Left lobe of liver (tissue), 2 donors: ENCODE data around the gene FBRS. TPM values are rescaled to one million over a fixed set of nuclear protein-coding genes. Genes with fewer than 3 reads are reported as not detected.
"Not testable (repeated sequence)": the region's sequence is repeated elsewhere in the genome, so short reads cannot be mapped to it uniquely, and the experiment has no call there.

Source experiments
- ATAC-seq: fragments of 200-7000 bp; cut with Tn5 transposase; one replicate; pipeline ENCODE4 v1.9.1; 2020; ENCODE audit warnings: mild to moderate bottlenecking, moderate library complexity
- DNase-seq: peaks from one replicate; pipeline ENCODE4 v3.0.0-alpha.2; 2020; ENCODE audit warnings: low spot score
- total RNA-seq: library from RNA; stranded (reverse); gene quantifications from one replicate; pipeline ENCODE4 v1.2.1, GENCODE V29; 2021
- donor health status: DM: no; HTN: no; CAD: no; lungs with moderate emphysema.
- donor health status: DM: no; HTN: yes; CAD: no.

FBRS gene
- total RNA-seq, 1 donor from 2014 or later = 22.7 TPM

DNA sequence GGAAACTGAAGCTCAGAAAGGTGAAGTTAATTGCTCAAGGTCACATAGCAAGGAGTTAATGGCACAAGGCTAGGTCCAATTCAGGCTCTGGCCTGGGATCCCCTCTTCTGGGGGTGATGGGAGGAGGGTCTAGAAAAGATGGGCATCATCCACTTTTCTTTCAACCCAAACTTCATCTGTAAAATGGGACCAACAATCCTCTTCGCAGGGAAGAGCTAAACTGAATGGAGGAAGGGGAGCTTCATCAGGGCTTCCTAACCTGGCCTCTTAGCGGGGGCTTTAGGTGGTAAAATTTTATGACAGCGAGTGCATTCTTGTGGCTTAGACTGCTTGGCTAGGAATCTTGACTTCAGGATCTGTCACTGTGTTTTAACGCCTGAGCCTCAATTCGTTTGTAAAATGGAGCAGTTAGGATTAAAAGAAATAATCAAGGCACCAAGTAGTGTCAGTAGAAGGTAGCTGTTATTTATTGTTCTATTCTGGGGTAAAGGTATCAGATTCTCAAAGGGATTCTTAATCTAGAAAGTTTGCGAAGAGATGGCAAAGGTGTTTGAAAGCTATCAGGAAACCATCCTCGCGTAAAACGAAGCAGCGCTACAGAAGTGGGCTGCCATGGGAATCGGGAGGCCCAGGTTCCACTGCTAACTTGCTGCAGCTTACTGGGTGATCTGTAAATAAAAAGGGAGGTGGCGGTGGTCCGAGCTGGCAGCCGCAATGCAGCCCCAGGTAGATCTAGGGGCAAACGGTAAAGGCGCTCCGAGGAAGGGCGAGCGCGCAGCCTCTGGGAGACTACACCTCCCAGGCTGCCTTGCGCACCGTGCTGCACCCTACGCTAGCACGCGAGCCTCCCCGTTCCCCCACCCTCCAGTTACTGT is 39.3 kb downstream of the FBRS start:
- ATAC-seq (peak; percentile 84), DNase-seq (no peak)

DNA sequence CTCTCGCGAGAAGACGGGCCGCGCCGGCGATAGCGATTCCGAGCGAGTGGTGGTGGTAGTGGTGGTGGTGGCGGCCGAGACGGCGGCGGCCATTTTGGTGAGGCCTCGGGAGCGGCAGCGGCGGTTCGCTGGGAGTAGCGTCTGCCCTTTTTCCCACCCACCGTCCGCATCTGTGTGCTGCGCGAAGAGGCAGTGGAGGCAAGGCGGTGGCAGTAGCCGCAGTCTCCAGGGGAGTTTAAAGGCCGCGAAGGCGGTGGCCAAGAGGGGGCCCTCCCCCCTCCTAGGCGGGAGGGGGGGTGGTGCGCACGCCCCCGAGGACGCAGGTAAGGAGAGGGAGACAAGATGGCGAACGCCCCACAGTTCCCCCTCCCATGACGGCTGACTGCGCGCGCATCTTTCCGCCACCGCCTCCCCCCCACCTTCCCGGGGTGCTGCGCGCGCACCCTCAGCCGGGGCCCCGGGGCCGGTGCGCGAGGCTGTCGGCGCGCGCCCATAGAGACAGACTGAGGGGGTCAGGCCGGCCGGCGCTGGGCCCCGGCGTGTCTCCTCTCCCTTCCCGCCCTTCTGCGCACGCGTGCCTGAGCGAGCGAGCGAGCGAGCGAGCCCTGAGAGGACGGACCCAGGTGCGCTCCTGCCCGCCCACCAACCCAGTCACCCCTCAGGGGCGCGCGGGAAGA is 40.0 kb downstream of the FBRS start:
- peak; percentile 82 for ATAC-seq
- peak; percentile 99 for DNase-seq

DNA sequence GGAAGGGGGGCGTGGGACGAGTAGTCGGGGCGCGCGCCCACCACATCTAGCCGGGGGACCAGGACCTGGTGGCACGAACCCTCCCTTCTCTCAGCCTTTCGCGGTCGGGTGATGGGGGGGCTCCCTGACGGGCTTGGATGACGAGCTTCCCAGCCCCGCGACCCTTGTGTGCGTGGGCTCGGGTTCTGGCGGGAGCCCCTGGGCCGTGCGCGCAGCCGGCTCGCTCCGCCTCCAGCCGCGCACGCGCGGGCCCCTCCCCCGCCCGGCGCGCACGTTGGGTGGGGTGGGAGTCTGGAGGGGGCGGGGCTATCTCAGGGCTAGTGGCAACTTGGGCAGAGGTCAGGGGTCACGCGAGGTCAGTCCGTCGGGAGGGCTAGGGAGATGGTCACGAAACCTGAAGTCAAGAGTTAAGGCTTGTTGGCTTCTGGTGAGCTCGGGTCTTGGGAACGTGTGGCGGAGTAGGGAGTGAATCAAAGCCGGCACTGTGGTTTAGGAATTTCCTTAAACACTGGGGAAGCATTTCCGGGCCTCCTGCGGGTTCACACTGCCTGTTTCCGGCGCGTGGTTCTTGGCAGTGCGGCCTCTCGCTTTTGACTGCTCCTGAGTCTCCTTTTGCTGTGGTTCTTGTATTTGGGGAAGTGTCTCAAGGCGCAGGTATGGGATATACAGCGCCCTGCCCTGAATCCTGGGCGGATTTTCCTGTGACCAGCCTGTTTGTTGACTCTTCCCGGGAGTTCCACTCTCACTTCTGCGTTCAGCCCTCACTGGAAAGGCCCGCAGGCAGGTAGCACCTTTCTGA is 40.8 kb downstream of the FBRS start, which contains the start of gene SRCAP:
TSS of gene SRCAP (plus strand) at position 356 of the 799 bp plus-strand sequence. CDS start 1,654 bp downstream, outside the sequence.
- DNase-seq = peak; percentile 94

DNA sequence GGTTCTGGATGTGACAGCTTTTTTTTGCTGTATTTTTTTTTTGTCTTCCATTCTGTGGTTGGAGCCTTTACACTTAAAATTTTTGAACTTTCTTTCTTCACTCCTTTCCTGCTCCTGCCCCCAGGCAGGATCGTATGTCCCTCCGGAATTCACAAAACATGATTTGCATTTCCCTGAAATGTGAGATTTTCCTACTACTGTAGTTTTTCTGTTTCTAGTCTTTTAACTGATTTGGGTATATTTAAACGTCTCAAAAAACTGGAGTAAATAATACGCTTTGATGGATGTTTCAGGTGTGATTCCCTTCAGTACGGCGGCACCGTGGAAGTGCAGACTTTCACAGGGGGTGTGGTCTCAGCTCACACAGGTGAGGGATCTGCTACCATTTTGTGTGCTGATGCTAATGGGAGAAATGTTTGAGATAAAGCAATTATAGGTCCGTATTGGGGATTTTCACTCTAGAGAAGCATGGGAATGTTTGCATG is 41.4 kb downstream of the FBRS start:
- ATAC-seq (no peak), DNase-seq (no peak)

More for the DNA sequence above, 40.8 kb downstream of the FBRS start, which contains the start of gene SRCAP:
- peak; percentile 81 for ATAC-seq

DNA sequence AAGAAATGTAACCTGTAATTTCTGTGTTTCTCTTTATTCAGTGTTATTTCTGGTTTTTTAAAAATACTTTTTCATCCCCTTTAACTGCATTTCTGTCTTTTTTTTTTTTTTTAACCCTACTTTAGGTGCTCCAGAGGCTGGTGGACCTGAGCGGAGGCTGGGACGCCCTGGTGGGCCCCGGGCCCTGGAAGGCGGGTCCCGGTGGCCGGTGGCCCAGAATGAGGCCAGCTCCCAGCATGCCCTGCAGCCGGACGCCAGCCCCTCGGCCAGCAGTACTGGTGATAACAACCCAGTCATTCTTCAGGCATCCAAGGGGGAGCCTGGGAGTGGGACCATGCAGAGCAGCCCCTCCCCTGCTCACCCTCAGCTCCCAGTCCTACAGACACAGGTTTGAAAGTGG is 42.3 kb downstream of the FBRS start:
- ATAC-seq (no peak), DNase-seq (no peak)

DNA sequence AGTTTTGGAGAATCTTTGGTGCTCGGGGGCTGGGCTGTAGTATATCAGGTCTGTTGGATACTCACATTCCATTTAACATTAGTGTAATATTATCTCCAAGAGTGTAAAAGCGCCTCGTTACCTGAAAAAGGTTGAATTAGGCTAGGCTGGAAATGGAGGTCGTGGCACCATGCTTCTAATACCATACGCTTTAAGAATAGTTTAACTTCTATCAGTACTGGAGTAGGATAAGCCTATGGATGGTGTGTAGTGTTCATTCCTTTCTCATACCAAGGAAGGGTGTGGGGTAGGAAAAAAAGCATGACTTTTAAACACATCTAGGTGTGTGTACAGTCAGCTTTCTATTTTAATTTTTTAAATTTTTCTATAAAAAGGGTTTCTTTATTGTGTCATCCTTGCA is 42.7 kb downstream of the FBRS start:
- DNase-seq (no peak), ATAC-seq (no peak)

DNA sequence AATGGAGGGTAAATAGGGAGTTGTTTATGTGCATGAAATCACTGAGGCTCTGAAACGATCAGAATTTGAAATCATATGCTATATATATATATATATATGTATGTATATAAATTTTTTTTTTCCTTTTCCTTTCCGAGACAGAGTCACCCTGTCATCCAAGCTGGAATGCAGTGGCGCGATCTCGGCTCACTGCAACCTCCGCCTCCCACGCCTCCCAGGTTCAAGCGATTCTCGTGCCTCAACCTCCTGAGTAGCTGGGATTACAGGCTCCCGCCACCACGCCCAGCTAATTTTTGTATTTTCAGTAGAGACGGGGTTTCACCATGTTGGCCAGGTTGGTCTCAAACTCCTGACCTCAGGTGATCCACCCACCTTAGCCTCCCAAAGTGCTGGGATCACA is 44.8 kb downstream of the FBRS start:
- not testable (repeated sequence) for ATAC-seq, DNase-seq

DNA sequence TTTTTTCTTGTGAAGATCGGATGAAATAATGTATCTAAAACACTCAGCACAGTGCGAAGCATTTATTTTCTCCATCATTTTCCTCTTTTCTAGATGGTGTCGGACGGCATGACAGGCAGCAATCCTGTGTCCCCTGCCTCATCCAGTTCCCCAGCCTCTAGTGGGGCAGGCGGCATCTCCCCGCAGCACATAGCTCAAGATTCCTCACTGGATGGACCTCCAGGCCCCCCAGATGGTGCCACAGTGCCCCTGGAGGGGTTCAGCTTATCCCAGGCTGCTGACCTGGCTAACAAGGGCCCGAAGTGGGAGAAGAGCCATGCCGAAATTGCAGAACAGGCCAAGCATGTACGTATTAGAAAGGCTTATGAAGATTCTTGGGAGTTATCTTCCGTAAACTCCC is 45.7 kb downstream of the FBRS start:
- DNase-seq = no peak
- ATAC-seq = no peak

DNA sequence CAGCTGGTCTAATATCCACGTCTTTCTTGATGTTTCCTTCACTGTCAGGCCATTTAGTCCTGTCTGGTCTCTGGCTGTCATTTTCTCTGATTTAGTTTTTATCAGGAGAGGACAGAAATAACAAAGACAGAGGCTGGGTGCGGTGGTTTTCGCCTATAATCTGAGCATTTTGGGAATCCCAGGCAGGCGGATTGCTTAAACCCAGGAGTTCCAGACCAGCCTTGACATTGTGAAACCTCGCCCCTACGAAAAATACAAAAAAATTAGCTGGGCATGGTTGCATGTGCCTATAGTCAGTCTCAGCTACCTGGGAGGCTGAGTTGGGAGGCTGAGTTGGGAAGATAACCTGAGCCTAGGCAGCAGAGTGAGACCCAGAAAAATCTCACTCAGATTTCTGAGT is 47.8 kb downstream of the FBRS start:
- ATAC-seq = no peak
- DNase-seq = no peak

DNA sequence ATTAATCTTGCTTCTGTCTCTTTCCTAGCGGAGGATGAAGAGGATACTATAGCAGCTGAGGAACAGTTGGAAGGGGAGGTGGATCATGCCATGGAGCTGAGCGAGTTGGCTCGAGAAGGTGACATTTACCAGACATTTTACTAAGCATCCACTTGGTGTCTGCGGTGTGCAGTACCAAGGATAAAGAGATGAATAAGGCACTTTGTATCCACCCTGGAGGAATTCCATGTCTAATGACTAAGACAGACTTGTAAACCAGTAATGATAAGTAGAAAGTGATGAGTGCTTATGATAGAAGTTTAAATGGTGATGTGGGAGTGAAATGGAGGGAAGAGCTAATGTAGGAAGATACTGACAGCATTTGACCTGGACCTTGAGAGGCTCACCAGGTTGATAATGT is 52.7 kb downstream of the FBRS start:
- ATAC-seq (no peak), DNase-seq (no peak)

DNA sequence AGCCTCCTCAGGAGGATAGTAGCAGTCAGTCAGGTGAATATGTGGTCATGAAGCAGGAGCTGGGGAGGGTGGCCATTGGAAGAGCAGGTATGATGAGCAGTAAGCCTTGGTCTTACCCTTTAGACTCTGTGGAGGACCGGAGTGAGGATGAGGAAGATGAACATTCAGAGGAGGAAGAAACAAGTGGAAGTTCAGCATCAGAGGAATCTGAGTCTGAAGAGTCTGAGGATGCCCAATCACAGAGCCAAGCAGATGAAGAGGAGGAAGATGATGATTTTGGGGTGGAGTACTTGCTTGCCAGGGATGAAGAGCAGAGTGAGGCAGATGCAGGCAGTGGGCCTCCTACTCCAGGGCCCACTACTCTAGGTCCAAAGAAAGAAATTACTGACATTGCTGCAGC is 53.5 kb downstream of the FBRS start:
- no peak for ATAC-seq
- DNase-seq = no peak

DNA sequence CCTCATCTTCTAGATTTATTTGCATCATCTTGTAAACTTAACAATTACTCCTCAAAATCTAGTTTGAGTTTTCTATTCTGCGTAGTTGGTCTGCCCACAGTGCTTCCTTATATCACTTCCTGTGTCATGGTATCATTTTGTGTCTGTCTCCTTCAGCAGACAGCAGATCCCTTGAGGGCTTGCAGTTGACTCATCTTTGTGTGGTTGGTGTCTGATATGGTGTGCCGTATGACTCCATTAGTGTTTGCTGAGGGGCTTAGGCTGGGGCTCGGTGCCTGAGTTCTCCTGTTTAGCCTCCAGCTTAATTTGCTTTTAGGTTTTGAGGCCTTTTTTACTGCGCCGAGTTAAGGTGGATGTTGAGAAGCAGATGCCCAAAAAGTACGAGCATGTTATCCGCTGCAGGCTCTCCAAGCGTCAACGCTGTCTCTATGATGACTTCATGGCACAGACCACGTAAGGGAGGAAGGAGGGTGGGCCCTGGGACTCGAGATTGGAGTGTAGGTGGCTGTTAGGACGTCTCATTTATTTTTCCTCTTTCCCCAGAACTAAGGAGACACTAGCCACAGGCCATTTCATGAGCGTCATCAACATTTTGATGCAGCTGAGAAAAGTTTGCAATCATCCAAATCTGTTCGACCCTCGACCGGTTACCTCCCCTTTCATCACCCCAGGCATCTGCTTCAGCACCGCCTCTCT is 57.7 kb downstream of the FBRS start:
- ATAC-seq (no peak), DNase-seq (no peak)

DNA sequence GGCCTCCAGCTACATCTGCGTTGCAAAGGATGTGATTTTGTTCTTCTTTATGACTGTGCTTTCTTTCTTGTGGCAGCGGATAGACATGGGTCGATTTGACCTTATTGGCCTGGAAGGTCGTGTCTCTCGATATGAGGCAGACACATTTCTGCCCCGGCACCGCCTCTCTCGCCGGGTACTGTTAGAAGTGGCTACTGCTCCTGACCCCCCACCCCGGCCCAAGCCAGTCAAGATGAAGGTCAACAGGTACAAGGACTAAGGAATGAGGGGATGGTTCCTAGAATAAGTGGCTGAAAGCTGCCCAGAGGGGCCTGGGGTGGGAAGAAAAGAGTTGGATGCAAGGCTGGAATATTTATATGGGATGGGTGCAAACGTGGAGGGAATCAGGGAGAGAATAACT is 61.9 kb downstream of the FBRS start:
- DNase-seq (no peak), ATAC-seq (no peak)

Other genes with a start within 250 kb of the FBRS start
- 11.1 TPM for gene DCTPP1, start 228.4 kb upstream of the FBRS start, total RNA-seq
- 199 TPM for gene SEPHS2, start 212.6 kb upstream of the FBRS start, total RNA-seq
- 11.0 TPM for gene ITGAL, start 185.7 kb upstream of the FBRS start, total RNA-seq
- 21.7 TPM for gene ZNF768, start 131.9 kb upstream of the FBRS start, total RNA-seq
- gene ZNF747, start 123.6 kb upstream of the FBRS start, total RNA-seq = 7.1 TPM
- gene ZNF764, start 100.1 kb upstream of the FBRS start, total RNA-seq = 6.3 TPM
- gene ZNF688, start 86.7 kb upstream of the FBRS start, total RNA-seq = 8.8 TPM
- gene ZNF785, start 72.7 kb upstream of the FBRS start, total RNA-seq = 11.8 TPM
- 4.9 TPM for gene ZNF689, start 48.0 kb upstream of the FBRS start, total RNA-seq
- 24.2 TPM for gene PRR14, start 7.5 kb upstream of the FBRS start, total RNA-seq
- 27.7 TPM for gene SRCAP, start 40.7 kb downstream of the FBRS start, total RNA-seq
- 23.0 TPM for gene PHKG2, start 90.0 kb downstream of the FBRS start, total RNA-seq
- gene CFAP119, start 103.6 kb downstream of the FBRS start, total RNA-seq = 0.40 TPM
- gene RNF40, start 103.9 kb downstream of the FBRS start, total RNA-seq = 35.7 TPM
- 4.6 TPM for gene ZNF629, start 128.8 kb downstream of the FBRS start, total RNA-seq
- 6.2 TPM for gene BCL7C, start 235.6 kb downstream of the FBRS start, total RNA-seq
- 0.58 TPM for gene CTF1, start 238.2 kb downstream of the FBRS start, total RNA-seq